ENCODE measurements around the gene CAV2.

CAV2 gene

DNA sequence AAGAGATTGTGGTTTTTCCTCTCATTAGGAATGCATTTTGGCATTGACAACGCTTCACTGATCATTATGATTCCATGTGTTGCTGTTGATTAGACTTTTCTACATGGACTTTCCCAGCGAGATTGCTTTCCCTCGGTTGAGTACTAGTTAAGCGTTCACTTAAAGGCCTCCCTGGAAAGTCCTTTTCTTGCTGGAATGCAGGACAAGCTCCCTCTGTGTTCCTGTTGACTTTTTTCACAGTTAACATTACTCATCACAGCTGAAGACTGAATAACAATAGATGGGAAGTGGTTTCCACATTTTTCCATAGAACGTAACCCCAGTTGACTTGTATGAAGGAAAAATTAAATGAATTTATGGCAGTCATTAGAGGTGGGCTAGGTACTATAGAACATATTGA is 22.7 kb downstream of the CAV2 start:
- DNase-seq (ENCODE audit: low read depth in 1 of 2, low spot score in 1 of 2), result no peak

GRCh38 chr7:116524221-116524608 is 24.7 kb downstream of the CAV2 start:
- no peak for DNase-seq (ENCODE audit: low read depth in 1 of 2, low spot score in 1 of 2)

DNA sequence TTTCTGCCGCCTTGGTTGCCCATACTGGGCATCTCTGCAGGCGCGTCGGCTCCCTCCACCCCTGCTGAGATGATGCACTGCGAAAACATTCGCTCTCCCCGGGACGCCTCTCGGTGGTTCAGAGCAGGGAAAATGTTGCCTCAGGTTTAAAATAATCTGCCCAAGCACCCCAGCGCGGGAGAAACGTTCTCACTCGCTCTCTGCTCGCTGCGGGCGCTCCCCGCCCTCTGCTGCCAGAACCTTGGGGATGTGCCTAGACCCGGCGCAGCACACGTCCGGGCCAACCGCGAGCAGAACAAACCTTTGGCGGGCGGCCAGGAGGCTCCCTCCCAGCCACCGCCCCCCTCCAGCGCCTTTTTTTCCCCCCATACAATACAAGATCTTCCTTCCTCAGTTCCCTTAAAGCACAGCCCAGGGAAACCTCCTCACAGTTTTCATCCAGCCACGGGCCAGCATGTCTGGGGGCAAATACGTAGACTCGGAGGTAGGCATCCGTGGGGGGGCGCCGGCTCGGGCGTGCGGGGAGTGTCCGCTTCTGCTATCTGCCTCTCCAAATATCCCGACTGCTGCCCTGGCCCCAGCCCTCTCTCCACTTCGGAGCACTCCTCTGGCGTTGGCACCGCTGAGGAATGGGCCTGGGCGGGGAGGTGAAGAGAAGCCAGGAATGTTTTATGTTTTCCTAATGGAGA is 25.2 kb downstream of the CAV2 start, which contains the start of gene CAV1:
TSS of gene CAV1 (plus strand) at position 428 of the 689 bp plus-strand sequence. CDS start at position 455, 27 bp downstream.
- peak in 1 of 2 donors; percentile 5 for DNase-seq (ENCODE audit: low read depth in 1 of 2, low spot score in 1 of 2)

GRCh38 chr7:116525298-116525912 is 25.9 kb downstream of the CAV2 start:
- DNase-seq (ENCODE audit: low read depth in 1 of 2, low spot score in 1 of 2), result no peak

DNA sequence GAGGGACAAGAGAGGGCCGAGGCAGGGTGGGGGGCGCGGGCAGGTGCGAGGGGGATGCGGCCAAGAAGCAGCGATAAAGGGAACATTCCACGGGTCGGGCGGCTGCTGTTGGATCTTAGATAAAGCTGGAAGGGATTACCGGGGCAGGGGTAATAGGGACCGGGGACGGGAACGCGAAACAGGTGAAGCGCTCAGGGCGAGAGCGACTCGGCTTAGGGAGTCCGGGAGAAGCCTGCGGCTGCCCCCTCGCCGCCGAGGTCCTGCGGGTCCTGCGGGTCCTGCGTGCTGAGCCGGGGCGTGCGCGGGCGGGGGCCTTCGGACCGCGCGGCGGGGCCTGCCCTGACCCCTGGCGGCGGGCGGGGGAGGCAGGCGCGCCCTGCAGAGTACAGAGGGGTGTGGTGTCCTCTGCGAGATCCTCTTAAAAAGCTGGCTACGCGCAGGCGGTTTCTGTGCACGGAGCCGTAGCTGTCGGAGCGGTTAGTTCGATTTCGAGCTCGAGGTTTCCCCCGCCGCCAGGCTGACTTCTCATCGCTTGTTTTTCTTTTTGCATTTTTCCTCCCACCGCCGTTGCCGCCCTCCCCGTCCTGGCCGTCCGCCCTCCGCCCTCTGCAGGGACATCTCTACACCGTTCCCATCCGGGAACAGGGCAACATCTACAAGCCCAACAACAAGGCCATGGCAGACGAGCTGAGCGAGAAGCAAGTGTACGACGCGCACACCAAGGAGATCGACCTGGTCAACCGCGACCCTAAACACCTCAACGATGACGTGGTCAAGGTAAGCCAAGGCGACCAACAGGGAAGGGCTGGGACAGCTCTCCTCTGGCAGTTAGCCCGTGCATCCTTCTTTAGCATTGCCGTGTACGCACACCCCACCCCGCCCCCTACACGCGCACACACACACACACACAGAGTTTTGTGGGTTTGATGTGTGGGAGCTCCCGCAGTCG is 26.6 kb downstream of the CAV2 start:
- DNase-seq (ENCODE audit: low read depth in 1 of 2, low spot score in 1 of 2), result peak; percentile 21 to 41

DNA sequence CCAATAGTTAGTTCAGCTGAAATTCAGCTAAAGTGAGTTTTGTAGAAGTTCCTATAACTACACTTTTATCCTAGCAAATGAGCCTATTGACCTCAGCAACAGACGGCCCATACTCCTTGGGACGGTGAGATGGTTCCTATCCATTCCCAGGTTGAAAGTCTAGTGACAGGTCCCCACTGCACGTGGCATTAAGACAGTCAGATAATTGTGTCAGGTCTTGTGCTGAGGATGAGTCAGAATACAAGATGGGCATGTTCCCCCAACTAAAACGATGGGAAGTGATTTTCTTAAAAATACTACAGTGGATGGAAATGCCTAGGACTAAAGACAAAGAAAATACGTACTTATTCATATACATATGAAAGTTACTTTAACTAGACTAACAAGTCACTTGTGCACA is 27.4 kb downstream of the CAV2 start:
- no peak for DNase-seq (ENCODE audit: low read depth in 1 of 2, low spot score in 1 of 2)

- no peak for DNase-seq (ENCODE audit: low read depth in 1 of 2, low spot score in 1 of 2)
Observed at GRCh38 chr7:116527521-116527920, 28.0 kb downstream of the CAV2 start.

DNA sequence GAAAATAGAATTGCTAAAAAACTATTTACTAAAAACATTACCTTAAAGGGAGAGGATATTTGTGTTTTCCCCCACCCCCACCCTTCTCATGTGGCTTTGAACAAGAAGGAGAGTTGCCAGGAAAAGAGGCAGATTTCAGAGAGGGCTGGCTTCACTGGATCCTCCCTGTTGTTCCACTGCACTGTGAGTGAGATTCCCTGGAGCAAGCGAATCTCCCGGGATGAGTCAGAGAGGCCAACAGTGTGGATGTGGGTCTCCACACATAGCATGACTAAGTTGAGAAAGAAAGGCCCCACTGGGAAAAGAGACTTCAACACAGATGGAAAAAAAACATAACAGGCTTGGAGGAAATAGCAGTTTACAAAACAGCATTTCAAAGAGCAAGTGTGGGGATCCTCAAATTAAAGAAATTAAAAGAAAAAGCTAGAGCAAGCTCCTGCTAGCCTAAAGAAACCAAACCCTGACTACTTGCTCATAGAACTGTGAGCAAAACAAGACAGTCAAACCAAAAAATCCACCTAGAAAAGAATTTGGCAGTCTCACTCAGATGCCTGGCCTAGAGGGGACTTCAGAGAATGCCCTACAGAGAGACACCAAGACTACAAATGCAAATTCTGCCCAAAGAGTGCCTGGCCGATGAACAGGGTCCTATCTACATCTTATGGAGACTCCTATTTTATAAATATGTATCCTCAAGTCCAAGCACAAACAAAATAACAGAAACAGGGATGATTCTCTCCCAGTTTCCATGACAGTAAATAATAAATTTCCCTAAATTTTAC is 28.7 kb downstream of the CAV2 start:
- no peak for DNase-seq (ENCODE audit: low read depth in 1 of 2, low spot score in 1 of 2)

DNA sequence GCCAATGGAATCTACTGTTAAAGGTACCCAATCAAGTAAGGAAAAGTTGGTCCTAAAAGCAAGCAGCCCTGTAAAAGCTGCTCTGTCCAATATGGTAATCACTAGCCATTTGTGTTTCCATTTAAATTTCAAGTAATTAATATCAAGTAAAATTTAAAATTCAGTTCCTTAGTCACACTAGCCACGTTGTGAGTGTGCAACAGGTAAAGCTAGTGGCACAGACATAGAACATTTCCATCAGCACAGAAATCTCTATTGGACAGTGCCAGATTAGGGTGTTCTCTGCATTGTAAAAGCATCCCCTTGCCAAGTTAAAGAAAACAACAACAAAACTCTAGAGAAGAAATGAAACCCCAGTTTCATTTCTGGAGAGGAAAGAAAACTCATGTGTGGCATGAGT is 29.7 kb downstream of the CAV2 start:
- no peak for DNase-seq (ENCODE audit: low read depth in 1 of 2, low spot score in 1 of 2)

DNA sequence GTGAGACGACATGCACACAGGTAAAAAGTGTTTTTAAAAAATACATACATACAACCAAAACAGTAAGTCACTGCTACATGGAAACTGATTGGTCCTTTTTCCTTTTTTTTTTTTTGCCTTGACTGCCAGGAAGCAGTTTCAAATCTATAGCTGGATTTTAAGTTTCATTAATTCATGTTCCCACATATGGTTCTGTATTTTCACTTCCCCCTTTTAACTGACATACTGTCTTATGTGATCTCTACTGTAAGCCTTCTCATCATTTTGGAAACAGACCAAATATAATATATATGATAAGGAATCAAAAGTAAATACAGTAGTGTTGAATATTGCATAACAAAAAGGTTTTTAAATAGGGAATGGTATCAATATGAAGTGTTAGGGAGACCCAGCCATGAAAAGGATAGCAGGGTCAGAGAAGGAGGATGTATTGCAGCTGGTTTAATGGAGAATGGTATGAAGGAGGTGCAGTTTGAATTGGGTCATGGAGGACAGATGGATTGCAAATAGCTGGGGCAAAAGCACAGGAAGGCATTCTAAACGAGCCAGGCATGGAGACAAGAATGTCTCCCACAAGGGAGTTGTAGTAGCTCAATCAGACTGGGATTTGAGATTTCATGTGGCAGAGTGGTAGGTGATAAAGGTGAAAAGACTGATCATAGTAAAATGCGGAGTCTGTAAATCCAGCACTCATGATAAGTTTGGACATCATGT is 30.7 kb downstream of the CAV2 start:
- no peak for DNase-seq (ENCODE audit: low read depth in 1 of 2, low spot score in 1 of 2)

- DNase-seq (ENCODE audit: low read depth in 1 of 2, low spot score in 1 of 2), result no peak
Observed at GRCh38 chr7:116532102-116532688, 32.7 kb downstream of the CAV2 start.

- DNase-seq (ENCODE audit: low read depth in 1 of 2, low spot score in 1 of 2), result no peak
Observed at GRCh38 chr7:116534790-116535189, 35.3 kb downstream of the CAV2 start.

DNA sequence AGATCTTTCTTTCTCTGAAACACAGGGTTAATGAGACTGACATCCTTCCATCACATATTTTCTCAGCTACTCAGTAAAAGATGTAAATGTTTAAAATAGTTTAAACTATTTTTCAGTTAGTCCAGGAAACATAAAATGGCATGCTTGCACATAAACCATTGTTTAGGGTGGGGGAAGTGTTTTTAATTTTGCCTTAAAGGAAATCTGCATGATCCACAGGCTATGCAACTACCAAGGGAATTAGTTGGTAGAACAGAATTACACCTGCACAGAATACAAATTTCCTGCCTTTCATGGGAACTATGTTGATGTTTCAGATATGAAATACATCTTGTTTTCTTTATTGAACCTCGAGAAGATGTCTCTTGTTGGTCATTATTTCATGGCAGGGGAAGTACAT is 35.9 kb downstream of the CAV2 start:
- no peak for DNase-seq (ENCODE audit: low read depth in 1 of 2, low spot score in 1 of 2)

DNA sequence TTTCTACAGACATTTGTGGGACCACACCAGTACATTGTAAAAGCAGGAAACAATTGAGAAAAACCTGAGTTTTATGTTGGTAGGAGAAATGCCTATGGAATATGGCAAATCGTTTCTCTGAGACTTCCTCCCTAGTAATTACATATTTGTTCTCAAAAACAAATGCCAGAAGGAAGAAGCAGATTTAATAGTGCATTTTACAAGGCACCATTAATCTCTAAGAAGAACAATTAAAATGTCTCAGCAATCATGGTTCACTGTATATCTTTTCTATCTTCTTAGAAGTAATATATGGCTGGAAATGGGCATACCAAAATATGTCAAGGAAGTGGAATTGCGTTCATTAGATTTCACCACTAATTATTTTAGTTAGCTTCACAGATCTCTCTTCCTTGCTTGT is 38.6 kb downstream of the CAV2 start:
- no peak for DNase-seq (ENCODE audit: low read depth in 1 of 2, low spot score in 1 of 2)

DNA sequence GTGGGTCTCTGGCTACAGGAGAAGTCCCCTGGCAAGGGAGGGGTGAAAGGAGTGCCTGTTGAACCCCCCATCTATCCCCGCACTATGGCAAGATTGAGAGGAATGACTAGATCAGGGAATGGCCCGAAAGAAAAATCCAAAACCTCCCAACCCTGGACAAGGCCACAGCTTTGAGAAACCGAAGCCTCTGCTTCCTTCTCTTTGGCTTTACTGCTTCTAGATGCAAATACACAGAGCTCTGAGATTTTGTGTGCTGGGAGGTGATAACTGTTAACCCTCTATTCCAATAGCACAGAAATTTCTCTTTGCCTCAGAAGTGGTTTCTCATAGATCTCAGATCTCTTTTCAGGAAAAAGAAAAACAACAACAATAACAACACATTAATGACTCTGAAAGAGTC is 40.3 kb downstream of the CAV2 start:
- no peak for DNase-seq (ENCODE audit: low read depth in 1 of 2, low spot score in 1 of 2)

DNA sequence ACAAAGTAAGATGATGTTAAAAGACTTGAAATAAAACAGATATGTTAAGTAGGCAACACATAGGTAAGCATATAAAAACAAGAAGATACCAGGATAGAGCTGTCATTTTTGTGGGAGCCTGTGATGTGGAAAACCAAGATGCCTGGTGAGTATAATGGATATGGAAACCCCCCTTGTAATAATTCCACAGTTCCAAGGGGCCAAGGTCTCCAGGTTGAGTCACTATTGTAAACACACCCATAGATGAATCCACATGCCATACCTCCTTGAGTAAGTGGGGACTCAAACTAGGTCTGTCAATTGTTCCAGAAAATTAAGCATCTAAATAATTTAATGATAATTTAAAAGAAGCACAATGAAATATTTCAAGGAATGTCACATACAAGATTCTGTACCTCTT is 41.2 kb downstream of the CAV2 start:
- no peak for DNase-seq (ENCODE audit: low read depth in 1 of 2, low spot score in 1 of 2)

GRCh38 chr7:116541951-116542350 is 42.4 kb downstream of the CAV2 start:
- DNase-seq (ENCODE audit: low read depth in 1 of 2, low spot score in 1 of 2), result no peak

GRCh38 chr7:116542618-116543017 is 43.1 kb downstream of the CAV2 start:
- no peak for DNase-seq (ENCODE audit: low read depth in 1 of 2, low spot score in 1 of 2)

DNA sequence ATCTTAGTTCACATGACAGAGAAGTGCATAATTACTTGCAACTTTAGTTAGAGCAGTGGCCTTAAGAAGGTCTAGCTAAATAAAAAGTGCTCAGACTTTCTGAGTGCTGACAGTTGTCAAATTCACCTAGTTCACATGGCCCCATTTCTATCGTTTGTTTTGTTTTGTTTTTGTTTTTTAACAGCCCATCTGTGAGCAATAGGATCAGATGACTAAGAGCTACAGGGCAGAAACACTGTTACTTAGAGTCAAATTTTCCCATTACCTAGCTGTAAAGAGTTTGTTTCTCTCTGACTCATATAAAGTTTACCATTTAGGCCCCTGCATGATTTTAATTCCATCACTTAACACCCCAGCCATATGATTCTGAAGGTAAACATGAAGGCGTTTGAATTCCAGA is 44.1 kb downstream of the CAV2 start:
- DNase-seq (ENCODE audit: low read depth in 1 of 2, low spot score in 1 of 2), result no peak

DNA sequence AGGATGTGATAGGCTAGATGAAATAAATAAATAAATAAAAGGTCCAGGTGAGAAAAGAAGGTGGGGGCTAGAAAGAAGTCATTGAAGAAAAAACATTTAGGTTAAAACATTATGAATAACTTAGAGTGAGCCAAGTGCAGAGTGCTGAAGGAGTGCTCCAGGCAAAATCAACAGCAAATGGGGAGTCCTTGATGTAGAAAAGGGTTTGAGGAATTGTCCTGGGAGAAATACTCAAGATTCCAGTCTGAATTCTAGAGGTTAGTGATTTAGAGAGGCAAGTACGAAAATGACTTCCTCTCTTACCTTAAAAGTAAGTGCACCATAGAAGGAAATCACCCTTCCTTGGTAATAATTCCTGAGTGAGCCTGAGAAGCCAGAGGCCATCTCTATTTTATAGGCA is 44.9 kb downstream of the CAV2 start:
- DNase-seq (ENCODE audit: low read depth in 1 of 2, low spot score in 1 of 2), result no peak

Data from stimulated activated CD4-positive, alpha-beta T cell treated with anti-CD3 and anti-CD28 coated beads, Interleukin-15, amount 100 ng/mL, for 1 hour (primary cell).